ENCODE measurements around the gene NDOR1.

DNA sequence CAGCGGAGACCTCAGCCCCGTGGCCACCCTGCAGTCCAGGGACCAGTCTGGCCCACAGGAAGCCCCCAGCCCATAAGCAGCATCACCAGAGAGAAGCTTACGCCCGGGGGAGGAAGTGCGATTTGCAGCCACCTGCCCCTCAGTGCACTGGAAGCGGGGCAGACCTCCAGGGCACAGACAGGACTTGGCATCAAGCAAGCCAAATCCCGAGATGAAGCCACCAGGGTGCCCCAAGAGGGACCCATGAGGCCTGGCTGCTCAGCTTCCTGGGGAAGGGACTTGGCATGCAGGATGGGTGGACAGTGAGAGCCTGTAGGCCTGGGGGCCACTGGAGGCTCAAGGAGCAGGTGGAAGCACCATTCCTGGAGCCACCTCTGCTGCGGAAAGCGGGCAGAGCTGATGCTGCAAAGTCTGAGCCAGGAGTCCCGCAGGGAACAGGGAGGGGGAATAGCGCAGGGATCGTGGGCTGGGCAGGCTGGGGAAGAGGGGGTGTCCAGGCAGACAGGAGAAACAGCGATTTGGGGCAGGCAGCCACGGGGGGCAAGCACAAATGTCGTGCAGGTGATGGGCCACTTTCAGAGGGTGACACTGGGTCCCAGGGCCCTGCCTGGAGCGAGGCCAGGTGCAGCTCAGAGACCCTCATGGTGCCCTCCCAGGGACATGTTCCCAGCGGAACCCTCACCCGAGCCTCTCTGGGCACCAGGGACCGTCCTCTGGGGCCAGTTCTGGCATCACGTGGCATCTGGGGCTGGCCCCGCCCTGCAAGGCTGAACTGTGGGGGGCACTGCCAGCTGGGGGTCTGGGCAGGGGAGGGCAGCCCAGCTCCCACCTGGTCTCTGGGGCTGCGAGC, 38.9 kb upstream of the NDOR1 start:
- TF ChIP-seq, protein P1, sequence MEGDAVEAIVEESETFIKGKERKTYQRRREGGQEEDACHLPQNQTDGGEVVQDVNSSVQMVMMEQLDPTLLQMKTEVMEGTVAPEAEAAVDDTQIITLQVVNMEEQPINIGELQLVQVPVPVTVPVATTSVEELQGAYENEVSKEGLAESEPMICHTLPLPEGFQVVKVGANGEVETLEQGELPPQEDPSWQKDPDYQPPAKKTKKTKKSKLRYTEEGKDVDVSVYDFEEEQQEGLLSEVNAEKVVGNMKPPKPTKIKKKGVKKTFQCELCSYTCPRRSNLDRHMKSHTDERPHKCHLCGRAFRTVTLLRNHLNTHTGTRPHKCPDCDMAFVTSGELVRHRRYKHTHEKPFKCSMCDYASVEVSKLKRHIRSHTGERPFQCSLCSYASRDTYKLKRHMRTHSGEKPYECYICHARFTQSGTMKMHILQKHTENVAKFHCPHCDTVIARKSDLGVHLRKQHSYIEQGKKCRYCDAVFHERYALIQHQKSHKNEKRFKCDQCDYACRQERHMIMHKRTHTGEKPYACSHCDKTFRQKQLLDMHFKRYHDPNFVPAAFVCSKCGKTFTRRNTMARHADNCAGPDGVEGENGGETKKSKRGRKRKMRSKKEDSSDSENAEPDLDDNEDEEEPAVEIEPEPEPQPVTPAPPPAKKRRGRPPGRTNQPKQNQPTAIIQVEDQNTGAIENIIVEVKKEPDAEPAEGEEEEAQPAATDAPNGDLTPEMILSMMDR (IDR thresholded peaks at IDR 0.05; ENCODE audit: low read length), result no peak
- TF ChIP-seq EZH2 (IDR thresholded peaks at IDR 0.05; ENCODE audit: borderline replicate concordance, low read length), result no peak

All from OCI-LY1 (cell line).